Keratinocyte (primary cell): ENCODE data around the gene NME8. TPM values are rescaled to one million over a fixed set of nuclear protein-coding genes. Genes with fewer than 3 reads are reported as not detected.

ENCODE experiments used
- DNase-seq: peaks from one replicate; pipeline ENCODE4 v3.0.0-alpha.2; 2011; ENCODE audit warnings: low read depth, missing footprints, low spot score
- FAIRE-seq: peaks from 2 replicates; lab custom pipeline; 2011; peaks lifted over from hg19 to GRCh38; lab: Jason Lieb, UNC
- H2AFZ ChIP-seq: 2 replicates; pipeline ENCODE4 v1.6.0; 2012; ENCODE audit warnings: low read length, control low read depth, inconsistent platforms; ENCODE audit not compliant: control insufficient read depth
- H3K27ac ChIP-seq: 2 replicates; pipeline ENCODE4 v1.5.1; 2011; ENCODE audit warnings: low read length; ENCODE audit not compliant: control insufficient read depth, insufficient read depth
- H3K27me3 ChIP-seq: 3 replicates; pipeline ENCODE4 v1.6.0; 2011; ENCODE audit warnings: low read length; ENCODE audit not compliant: control insufficient read depth, insufficient read depth; ENCODE audit errors: extremely low read depth
- H3K36me3 ChIP-seq, 2 experiments: 2 replicates in 1 of 2; 3 replicates in 1 of 2; pipeline ENCODE4 v1.5.1; 2011; ENCODE audit warnings: low read length in 2 of 2, mild to moderate bottlenecking in 1 of 2; ENCODE audit not compliant: control insufficient read depth in 2 of 2, insufficient read depth in 2 of 2; ENCODE audit errors: extremely low read depth in 1 of 2
- H3K4me1 ChIP-seq: 3 replicates; pipeline ENCODE4 v1.5.1; 2011; ENCODE audit warnings: low read length; ENCODE audit not compliant: control insufficient read depth, insufficient read depth; ENCODE audit errors: extremely low read depth
- H3K4me2 ChIP-seq: 3 replicates; pipeline ENCODE4 v1.6.0; 2011; ENCODE audit warnings: low read depth, low read length; ENCODE audit not compliant: control insufficient read depth, insufficient read depth; ENCODE audit errors: extremely low read depth
- H3K4me3 ChIP-seq, 3 experiments: fragments of 200-600 bp in 1 of 3; sonication (generic) in 1 of 3; 2 replicates in 2 of 3; 3 replicates in 1 of 3; pipeline ENCODE4 v1.5.1; 2011 to 2016; ENCODE audit warnings: low read length in 3 of 3, mild to moderate bottlenecking in 3 of 3, control low read depth in 2 of 3, inconsistent platforms in 1 of 3, low read depth in 1 of 3, mixed read lengths in 1 of 3, mixed run types in 1 of 3, moderate library complexity in 1 of 3; ENCODE audit not compliant: control insufficient read depth in 2 of 3, insufficient read depth in 2 of 3; ENCODE audit errors: extremely low read depth in 1 of 3
- H3K79me2 ChIP-seq: 2 replicates; pipeline ENCODE4 v1.6.0; 2012; ENCODE audit warnings: low read length; ENCODE audit not compliant: control insufficient read depth, insufficient read depth
- H3K9ac ChIP-seq: 3 replicates; pipeline ENCODE4 v1.6.0; 2011; ENCODE audit warnings: low read length; ENCODE audit not compliant: control insufficient read depth, insufficient read depth; ENCODE audit errors: extremely low read depth
- H3K9me1 ChIP-seq: 3 replicates; pipeline ENCODE4 v1.6.0; 2011; ENCODE audit warnings: low read length; ENCODE audit not compliant: control insufficient read depth, insufficient read depth; ENCODE audit errors: extremely low read depth
- H3K9me3 ChIP-seq: 2 replicates; pipeline ENCODE4 v1.5.1; 2012; ENCODE audit warnings: low read depth, low read length; ENCODE audit not compliant: control insufficient read depth
- H4K20me1 ChIP-seq: 3 replicates; pipeline ENCODE4 v1.6.0; 2011; ENCODE audit warnings: low read length; ENCODE audit not compliant: control insufficient read depth, insufficient read depth; ENCODE audit errors: extremely low read depth
- CTCF ChIP-seq, 3 experiments: IDR thresholded peaks in 1 of 3; conservative IDR thresholded peaks in 1 of 3; optimal IDR thresholded peaks in 1 of 3; 2 replicates in 2 of 3; 3 replicates in 1 of 3; pipeline versions ENCODE3 to v1.5.1; 2011; ENCODE audit warnings: low read length in 3 of 3, mild to moderate bottlenecking in 3 of 3, moderate library complexity in 2 of 3, control low read depth in 1 of 3, inconsistent platforms in 1 of 3; ENCODE audit not compliant: insufficient read depth in 2 of 3; ENCODE audit errors: extremely low read depth in 1 of 3
- EZH2 ChIP-seq: IDR thresholded peaks from one replicate; pipeline ENCODE4 v1.6.1; 2012; ENCODE audit warnings: inconsistent platforms, mild to moderate bottlenecking, low read length, moderate library complexity
- dilution Hi-C: fragments of 300-500 bp; cut with MboI; formaldehyde crosslinking; loops from one replicate; pipeline ENCODE4 v1.7.0; 2020; ENCODE audit warnings: low sequenced_read_pairs; ENCODE audit not compliant: extremely low pct_ligation_motif_present
- polyA plus RNA-seq, 5 experiments: library from polyadenylated mRNA; depleted of rRNA in 3 of 5; stranded (reverse) in 3 of 5; stranded (forward) in 1 of 5; unstranded in 1 of 5; fragments of >200 nt; gene quantifications; 1 replicate in 1 of 5; 2 replicates in 3 of 5; 3 replicates in 1 of 5; pipeline versions ENCODE4 v1.2.1 to v1.2.3, GENCODE V29; 2011 to 2012; ENCODE audit warnings: missing spikeins in 2 of 5, low read depth in 1 of 5, low replicate concordance in 1 of 5

NME8 gene
- polyA plus RNA-seq, 1 donor (not counting 4 experiments of a cell fraction or from before 2014, with no cell fraction given): not detected

DNA sequence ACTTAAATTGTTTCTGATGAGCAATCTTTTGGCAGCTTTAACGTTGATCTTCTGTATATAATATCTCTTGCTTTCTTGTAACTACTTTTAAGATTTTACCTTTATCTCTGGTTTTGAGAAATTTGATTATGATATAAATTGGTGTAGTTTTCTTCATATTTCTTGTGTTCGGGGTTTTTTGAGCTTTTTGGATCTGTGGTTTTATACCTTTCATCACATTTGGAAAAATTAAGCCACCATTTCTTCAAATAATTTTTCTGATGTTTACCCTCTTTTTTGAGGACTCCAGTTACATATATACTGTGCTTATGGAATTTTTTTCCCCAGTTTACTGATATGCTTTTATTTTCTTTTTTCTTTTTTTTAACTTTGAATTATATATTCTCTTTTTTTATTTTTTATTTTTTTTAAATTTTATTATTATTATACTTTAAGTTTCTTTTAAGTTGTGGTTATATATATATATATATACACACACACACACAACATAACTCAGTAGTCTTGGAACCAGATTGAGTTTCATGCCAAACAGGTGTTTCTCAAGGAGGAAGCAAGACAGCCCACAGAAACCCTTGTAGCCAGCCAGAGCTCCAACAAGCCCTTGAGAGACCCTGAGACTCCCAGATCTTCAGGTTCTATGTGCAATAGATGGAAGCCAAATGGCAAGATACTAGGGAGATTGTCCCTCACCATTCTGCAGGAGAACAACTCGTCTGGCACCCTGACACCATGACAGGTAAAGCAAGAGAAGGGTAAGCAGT lies 27.5 kb upstream of the NME8 start:
- Histone ChIP-seq H3K4me2 (no peak overlapping the region), H3K9me1 (no peaks in the 10 kb centered on the region), H3K9ac (no peak overlapping the region), H3K9me3 (no peaks in the 10 kb centered on the region), H3K27ac (no peak overlapping the region), H3K4me3 (no peak overlapping the region), H2AFZ (no peak overlapping the region), H3K79me2 (no peaks in the 10 kb centered on the region), H4K20me1 (no peaks in the 10 kb centered on the region), H3K27me3 (no peaks in the 10 kb centered on the region), H3K36me3 (no peaks in the 10 kb centered on the region), H3K4me1 (no peaks in the 10 kb centered on the region)
- TF ChIP-seq EZH2 (no peak), CTCF (optimal IDR thresholded peaks at IDR 0.05 in 1 of 3, IDR thresholded peaks at IDR 0.05 in 1 of 3, conservative IDR thresholded peaks at IDR 0.05 in 1 of 3; ENCODE audit: extremely low read depth in 1 of 3, insufficient read depth in 2 of 3, low read length in 3 of 3) (no peak)
- DNase-seq: no peak
- FAIRE-seq: no peak
- dilution Hi-C loops: no loop called here

DNA sequence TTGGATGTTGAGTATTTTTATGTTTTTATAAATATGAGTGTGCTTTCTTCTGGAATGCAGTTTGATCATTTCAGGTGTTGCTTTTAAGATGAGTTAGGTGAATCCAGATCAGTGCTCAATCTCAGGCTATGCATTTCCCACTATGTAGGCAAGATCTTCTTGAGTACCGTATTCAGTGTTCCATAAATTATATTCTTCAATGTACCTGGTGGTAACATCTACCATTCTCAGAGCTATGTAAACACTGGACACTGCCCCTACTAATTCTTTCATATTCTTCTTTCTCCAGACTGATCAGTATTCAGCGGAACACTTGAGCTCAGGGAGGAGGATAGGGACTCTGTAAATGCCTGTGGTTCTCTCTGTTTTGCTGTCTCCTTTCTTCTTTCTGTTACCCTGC lies 25.5 kb upstream of the NME8 start:
- dilution Hi-C loops: no loop called here
- DNase-seq (no peak), FAIRE-seq (no peak)
- Histone ChIP-seq H3K36me3 (no peaks in the 10 kb centered on the region), H3K4me2 (no peak overlapping the region), H3K27me3 (no peaks in the 10 kb centered on the region), H3K9me3 (no peaks in the 10 kb centered on the region), H3K27ac (no peak overlapping the region), H2AFZ (no peak overlapping the region), H3K9ac (no peak overlapping the region), H3K4me3 (no peak overlapping the region), H3K79me2 (no peaks in the 10 kb centered on the region), H4K20me1 (no peaks in the 10 kb centered on the region), H3K9me1 (no peaks in the 10 kb centered on the region), H3K4me1 (no peaks in the 10 kb centered on the region)
- no peak for TF ChIP-seq EZH2
- no peak for TF ChIP-seq CTCF (optimal IDR thresholded peaks at IDR 0.05 in 1 of 3, IDR thresholded peaks at IDR 0.05 in 1 of 3, conservative IDR thresholded peaks at IDR 0.05 in 1 of 3; ENCODE audit: extremely low read depth in 1 of 3, insufficient read depth in 2 of 3, low read length in 3 of 3)
